Measurements from ENCODE around the gene ZNF319. TPM values are rescaled to one million over a fixed set of nuclear protein-coding genes. Genes with fewer than 3 reads are reported as not detected.
"Not testable (repeated sequence)": the region's sequence is repeated elsewhere in the genome, so short reads cannot be mapped to it uniquely, and the experiment has no call there.

The ZNF319 gene
- polyA plus RNA-seq, 1 donor = 5.8 TPM

DNA sequence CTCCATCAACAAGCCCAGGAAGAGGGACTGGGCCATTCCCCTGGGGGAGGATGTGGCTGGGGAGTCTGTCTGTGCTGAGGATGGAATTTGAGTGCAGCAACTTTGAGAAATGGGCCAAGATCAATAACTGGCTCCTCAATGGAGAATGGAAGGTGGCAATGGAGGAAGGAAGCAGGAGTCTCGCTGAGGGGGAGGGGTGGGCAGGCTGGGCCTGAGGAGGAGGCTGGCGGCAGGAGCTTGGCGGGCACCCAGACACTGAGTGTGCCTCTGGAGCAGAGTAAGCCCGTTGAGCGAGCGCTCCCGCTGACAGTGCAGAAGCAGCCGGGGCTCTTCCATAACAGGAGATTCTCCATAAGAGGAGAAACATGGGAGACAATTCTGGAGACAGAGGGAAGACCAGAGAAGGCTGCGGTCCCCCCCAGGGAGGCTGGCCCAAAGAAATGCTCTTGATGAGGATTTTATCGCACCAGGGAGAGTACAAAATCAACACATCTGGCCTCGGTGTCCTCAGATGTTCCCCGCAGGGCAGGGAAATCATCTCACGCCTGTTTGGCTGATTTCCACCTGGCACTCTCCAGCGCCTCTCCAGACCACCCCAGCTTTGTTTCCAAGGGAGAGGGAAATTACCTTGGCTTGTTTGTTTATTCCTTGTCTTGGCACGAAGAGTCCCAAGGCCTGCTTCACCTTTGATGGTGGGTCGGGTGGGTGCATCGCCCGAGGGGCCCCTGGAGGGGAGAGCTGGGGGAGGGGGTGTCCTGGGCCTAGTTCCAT is 22.3 kb upstream of the ZNF319 start:
- DNase-seq (ENCODE audit: low read depth) = no peak

DNA sequence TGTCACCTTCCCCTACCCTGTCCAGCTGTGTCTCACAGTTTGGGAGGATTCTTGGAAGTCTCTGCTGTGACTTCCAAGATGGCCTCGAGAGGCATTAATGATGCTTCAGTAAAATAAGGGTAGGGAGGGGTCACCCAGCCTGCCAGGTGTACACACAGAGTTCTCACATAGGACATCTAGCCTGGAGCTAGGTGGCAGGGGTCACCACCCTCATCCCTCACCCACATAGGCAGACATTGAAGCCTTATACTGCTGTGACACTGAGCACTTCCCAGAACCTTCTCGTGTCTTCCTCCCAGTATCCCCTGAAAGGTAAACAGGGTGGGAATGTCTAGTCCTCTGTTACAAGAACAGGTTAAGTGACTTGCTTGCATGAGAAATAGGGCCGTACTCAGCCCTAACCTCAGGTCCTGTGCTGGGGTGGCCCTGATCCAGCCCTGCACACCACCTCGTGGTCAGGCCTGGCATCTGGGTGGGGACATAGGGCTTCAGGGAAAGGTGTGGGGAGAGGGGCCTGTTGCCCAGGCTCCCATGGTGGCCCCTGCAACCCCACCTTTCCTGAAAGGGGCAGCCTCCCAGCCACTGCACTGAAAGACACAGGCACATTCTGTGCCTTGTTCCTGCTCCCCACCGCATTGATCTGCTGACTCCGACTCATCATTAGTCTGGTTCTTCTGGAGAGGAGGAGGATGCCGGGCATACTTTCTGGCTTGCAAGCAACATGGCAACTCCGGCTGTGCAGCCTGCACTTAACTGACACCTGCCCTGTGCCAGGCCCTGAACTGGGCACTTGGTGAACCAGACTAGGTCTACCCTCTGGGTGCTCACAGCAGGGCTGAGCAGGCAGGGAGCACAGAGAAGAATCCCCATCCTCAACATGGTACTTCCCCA is 21.4 kb upstream of the ZNF319 start:
- DNase-seq (ENCODE audit: low read depth) = no peak

DNA sequence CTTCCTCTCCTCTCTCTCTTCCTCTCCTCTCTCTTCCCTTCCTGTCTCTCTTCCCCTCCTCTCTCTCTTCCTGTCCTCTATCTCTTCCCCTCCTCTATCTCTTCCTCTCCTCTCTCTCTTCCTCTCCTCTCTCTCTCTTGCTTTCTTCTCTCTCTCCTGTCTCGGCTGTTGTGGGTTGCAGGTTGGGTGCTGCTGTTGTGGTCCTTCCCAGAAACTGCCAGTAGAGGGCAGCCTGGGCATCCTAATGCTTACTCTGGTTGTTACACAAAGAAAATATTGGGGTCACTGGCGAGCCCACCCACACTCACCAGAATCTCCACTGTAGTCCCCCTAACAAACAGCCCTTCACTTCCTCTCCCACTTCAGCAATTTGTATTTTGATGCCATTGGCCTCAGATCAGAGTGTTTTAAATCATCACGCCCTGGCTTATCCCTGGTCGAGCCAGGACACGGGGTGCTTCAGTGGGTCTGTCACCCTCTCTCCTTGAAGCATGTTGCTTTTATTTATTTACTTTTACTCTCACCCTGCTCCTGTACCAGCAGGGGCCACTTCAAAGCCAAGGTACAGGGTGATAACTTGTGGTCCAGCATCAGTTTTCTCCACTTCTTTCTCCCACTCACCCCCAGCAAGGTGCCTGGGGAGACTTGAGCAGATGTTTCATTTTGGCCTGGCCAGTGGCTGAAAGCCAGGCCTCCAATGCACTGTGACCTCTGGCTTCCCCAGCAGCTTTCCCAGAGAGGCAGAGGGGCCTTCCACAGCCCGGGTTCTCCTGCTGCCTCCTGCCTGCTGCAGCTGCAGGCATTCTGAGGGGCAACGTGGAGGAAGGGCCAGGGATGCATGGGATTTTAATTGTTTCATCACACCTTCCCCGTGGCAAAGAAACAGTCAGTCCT is 20.4 kb upstream of the ZNF319 start:
- DNase-seq (ENCODE audit: low read depth) = no peak

DNA sequence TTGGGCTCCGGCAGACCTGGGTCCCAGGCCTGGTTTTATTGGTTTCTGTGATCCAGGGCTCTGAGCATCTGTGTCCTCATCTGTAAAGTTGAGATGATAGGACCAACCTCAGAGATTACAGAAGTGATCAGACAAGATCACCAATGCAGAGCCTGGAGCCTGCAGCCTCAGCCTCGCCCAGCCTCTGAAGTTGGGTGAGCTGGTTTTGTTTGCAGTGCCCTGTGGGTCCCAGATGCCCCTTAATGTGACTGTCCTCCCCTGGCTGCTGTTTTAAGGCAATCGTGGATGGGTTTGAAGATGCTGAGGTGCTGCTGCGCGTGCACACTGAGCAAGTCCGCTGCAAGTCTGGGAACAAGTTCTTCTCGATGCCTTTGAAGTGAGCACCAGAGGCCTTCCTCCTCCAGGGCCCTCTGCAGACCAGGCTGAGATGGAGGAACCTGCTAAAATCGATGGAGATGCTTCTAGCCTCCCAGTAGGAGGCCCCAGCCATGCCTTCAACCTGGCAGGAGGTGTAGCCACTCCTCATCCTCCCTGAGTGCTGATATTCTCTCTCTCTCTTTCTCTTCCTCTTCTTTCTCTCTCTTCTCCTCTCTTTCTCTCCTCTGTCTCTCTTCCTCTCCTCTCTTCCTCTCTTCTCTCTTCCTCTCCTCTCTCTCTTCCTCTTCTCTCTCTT is 19.5 kb upstream of the ZNF319 start:
- no peak for DNase-seq (ENCODE audit: low read depth)

DNA sequence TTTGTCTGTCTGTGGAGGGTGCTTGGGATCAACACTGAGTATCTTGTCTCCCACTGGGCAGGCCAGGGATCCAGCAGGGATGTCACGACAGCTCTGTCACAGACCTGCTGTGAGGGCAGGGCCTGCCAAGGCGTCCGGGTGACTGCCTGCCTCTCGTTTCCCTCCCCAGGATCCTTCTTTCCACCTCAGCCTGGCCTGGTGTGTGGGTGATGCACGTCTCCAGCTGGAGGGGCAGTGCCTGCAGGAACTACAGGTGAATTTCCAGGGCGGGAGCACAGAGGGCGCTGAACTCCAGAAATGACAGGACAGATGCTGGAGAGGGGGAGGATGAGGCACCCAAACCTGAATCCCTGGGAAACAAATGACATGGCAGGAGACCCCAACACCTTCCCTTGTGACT is 18.3 kb upstream of the ZNF319 start:
- no peak for DNase-seq (ENCODE audit: low read depth)

DNA sequence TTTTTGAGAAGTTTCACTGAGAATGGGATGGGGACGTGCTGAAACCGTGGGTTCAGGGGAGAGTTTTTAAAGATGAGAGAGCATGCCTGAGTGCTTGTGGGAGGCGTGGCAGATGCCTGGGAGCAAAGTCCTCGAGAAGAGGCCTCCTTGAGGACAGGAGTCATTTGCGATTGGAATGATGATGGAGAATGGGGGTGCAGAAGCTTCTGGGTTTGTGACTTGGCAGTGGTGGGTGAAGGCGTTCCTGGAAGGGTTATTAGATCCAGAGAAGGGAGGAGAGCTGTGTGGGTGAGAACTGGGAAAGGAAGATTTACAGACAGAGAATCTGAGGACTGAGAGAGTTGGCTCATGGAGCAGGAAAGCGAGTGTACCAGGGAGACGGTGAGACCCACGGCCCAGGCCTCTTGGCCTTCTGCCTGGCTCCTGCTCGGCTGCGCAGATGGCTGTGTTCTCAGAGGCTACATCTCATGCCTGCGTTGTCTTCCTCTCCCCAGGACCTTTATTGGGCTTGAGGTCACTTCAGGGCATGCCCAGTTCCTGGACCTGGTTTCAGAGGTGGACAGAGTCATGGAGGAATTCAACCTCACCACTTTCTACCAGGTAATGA is 16.5 kb upstream of the ZNF319 start:
- DNase-seq (ENCODE audit: low read depth) = no peak

DNA sequence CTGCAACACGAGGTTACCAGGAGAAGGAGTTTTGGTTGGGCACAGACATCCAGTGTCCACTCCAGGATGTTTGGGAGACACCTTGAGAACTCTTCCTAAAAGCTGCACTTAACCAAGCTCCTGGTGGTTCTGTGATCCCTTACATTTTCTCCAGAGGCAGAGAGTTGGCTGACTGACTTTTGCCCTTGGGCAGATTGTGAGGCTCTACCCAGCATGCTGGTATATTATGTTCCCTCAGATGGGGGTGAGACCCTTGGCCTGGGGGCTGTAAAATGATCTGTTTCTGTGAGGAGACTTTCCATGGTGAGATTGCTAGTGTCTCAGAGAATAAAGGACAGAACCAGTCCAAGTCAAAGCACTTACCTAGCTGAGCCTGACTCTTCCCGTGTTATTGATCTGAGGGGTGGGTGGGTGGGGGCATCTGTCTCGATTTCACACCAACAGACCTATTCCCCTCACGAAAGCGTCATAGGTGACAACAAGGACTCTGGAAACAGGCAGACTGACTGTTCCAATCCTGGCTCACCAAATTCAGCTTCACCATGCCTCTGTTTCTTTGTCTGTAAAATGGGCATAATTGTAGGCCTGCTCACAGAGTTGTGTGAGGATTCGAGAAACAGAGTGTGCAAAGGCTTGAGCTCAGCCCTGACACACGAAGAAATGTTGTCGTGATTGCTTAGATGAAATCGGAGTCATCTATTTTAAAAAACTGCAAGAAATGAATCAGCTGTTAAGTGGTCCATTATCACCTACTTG is 12.9 kb upstream of the ZNF319 start:
- DNase-seq (ENCODE audit: low read depth) = no peak

DNA sequence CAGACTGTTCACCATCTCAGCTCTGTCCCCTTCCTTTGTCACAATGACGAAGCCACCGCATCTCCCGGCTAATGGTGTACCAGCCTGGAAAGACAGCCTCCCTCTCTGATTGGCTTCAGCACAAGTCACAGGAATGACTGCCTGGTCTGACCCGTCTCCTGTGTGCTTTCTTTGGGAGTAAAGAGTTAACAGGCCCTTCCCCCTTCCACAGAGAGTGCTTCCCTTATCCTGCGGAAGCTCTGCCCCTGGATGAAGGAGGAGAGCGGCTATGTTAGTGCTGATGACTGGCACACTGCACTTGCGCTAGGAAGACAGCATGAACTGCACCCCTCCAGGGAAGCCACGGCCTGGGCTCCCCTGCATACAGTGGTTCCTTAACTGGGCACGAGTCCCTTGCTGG is 12.0 kb upstream of the ZNF319 start:
- no peak for DNase-seq (ENCODE audit: low read depth)

DNA sequence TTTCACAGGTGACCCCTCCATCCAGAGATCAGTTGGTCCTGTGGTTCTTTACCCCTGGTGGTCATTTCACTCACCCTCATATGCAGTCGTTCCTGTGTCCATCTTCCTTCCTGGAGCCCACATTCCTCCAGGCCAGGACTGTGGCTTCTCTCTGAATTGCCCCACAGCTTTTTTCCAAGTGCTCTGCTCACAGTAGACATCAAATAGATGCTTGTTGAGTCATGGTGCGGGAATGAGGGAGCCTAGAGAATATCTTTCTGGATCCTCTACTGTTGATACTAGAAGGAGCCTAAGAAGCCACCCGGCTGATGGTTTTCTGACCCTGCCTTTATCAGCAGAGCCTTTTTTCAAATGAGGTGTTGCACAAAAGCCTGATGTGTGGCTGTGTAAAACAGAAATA is 11.2 kb upstream of the ZNF319 start:
- DNase-seq (ENCODE audit: low read depth) = no peak

DNA sequence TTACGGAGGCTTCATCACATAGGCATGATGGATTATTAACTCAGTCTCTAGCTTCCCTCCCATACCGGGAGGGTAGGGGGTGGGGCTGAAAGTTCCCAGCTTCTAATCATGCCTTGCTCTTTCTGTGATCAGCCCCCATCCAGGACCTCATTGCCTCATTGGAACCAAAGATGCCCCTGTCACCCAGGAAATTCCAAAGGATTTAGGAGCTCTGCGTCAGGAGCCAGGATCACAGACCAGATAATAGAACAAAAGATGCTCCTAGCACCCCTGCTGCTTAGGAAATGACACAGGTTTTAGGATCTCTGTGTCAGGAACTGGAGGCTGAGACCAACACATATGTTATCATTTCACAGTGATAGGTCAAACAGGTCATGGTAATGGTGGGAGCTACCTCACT is 10.4 kb upstream of the ZNF319 start:
- DNase-seq (ENCODE audit: low read depth) = no peak

DNA sequence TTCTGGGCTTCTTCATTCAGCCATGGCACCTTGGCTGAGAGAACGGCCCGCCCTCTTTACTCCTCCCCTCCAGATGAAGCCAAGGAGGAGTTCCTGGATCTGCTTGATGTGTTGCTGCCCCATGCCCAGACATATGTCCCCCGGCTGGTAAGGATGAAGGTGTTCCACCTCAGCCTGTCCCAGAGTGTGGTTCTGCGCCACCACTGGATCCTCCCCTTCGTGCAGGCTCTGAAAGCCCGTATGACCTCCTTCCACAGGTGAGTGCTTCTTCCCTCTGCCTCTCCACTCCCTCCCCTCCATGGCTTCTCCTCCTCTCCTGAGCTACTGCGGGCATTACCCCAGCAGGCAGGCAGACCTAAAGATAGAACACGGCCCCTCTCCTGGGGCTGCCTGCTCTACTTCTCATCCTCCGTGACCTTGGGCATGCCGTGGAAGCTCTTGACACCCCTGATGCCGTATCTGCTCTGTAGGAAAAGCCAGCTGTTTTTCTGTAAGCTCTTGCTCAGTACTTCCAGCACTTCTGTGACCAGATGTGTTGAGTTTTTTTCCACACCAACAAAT is 9.5 kb upstream of the ZNF319 start:
- no peak for DNase-seq (ENCODE audit: low read depth)

DNA sequence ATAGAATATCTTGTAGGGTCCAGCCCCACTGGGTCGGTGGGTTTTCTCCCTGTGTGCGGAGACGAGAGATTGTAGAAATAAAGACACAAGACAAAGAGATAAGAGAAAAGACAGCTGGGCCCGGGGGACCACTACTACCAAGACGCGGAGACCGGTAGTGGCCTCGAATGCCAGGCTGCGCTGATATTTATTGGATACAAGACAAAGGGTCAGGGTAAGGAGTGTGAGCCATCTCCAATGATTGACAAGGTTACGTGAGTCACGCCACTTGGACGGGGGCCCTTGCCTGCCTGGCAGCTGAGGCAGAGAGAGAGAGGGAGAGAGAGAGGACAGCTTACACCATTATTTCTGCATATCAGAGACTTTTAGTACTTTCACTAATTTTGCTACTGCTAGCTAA is 4.3 kb upstream of the ZNF319 start:
- DNase-seq (ENCODE audit: low read depth) = not testable (repeated sequence)

DNA sequence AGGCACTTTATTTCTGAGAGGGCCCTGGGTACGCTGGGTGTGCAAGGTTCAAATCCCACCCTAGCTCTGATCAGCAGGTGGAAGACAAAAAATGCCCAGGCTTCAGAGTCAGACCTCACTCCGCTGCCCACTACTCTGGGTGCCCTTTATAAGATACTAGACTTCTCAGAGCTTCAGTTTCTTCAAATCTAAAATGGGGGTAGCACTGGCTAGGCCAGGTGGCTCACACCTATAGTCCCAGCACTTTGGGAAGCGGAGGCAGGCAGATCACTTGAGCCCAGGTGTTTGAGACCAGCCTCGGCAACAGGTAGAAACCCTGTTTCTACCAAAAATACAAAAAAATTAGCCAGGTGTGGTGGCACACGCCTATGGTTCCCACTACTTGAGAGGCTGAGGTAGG is 2.5 kb upstream of the ZNF319 start:
- DNase-seq (ENCODE audit: low read depth) = no peak

DNA sequence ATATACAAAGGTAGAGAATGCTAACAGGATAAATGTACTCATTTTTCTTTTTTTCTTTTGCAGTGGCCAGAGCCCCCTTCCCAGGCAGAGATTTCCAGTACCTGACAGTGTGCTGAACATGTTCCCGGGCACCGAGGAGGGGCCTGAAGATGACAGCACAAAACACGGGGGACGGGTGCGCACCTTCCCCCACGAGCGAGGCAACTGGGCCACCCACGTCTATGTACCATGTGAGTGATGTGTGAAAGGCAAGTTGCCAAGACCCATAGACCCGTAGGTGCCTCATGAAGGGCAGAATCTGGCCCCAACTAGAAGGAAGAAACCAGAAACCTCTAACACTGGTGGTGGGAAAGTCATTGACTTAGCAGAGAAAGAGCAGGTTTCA is 1.9 kb upstream of the ZNF319 start:
- no peak for DNase-seq (ENCODE audit: low read depth)

DNA sequence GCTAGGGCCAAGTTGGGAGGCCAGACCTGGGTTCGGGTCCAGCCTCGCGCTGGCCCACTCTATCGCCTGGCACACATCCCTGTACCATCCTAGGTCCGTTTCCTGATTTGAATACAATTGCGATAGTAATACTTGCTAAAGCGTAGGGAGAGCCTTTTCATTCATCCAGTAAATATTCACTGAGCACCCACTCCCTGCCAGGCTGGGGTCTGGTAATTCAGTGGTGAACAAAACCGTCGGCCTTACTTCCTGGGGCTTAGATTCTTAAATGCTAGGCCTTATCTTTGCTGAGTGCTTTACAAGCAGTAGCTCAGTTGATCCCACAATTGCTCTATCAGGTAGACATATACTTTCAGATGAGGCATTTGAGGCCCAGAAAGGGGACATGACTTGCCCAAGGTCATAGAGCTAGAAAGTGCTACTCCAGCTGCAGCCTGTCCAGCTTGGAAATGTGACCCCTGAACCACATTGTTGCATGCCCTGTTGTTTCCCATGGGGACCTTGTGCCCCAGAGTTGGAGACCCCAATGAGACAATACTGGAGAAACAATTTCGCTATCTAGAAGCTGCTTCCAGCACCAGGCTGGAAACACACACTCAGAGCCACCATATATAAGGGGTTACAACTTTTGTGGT is 1.4 kb upstream of the ZNF319 start:
- no peak for DNase-seq (ENCODE audit: low read depth)

DNA sequence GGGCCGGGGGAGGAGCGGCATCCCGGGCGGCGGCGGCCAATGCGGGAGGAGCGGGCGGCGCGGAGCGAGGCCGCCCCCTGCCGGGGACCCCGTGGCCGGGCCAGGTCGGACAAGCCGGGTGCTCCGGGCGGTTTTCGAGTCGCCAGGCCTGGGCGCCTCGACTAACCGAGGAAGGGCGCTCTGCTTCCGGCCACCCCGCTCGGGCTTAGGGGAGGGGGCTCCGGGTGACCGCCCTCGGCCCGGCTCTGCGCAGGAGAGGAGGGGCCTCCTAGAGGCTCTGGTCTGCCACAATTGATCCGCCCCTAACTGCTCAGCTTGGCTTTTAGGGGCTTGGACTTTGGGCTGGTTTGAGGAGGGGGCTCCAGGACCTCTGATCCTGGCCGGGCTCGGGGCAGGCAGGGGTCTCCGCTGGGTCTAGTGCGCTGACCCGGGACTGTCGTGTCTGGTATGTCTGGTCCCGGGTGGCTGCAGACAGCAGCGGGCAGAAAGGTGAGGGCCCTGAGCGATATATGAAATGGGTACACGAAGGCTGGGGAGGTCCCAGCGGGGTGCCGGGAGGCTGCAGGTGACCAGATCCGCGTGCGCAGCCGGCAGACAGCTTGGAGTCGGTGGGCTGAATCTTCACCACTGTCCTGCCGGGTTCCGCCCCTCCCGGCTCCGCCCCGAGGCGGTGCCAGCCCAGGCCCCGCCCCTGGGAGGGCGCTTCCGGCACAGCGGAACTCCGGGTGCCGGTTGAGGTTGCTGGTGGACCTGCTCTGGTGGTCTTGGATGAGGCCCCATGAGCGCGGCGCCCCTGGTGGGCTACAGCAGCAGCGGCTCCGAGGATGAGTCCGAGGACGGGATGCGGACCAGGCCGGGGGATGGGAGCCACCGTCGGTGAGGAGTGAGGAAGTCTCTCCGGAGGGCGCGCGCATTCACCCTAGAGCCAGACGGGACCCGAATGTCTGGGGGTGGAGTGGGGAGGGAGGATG is 519 bp upstream of the ZNF319 start, which contains the start of gene USB1:
Gene USB1 (plus strand): TSS at position 702 of the 971 bp plus-strand sequence. CDS start 77 bp downstream, at position 779.
- DNase-seq (ENCODE audit: low read depth) = peak; percentile 59

DNA sequence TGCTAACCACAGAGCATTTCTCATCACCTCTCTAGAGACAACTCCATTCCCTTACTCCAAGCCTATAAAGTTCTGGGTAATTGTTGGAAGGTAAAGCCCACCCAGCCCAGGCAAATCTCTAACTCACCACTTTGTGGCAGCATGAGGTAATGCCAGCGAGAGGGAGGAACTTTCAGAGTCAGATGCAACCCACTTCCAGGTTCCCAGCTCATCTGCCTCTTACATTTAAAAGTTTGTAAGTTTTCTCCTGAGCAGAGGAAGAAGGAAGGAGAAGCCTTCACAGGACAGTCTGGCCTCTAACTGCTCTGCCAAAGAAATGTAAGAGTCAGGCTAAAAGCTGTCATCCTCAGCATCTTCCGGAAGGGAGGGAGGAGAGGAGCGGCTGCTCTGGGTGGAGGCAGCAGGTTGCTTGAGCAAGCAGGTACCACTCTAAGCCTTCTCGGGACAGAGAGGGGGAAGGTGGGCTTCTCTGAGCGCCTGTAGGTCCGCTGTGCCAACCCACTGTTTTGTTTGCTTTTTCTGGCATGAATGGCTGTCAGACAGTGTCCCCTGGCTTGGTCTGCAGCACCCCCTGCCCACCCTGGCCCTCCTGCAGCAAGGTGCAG is 1.0 kb downstream of the ZNF319 start:
- no peak for DNase-seq (ENCODE audit: low read depth)

DNA sequence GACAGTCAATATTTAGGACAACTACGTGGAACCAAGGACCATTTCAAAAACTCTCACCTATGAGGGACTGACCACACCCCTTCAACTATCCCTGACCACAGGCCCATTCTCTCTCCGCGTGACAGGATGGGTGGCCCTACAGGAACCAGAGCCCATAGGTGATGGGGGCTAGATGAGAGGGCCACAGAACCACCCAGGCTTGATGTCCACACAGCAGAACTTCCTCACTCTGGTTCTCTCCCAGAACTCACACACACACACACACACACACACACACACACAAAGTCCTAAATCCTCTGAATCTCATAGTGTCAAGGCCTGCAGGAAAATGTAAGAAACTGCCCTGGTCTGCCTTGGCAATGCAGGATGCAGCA is 1.5 kb downstream of the ZNF319 start:
- no peak for DNase-seq (ENCODE audit: low read depth)
